ENCODE data around the gene CADM4.

DNA sequence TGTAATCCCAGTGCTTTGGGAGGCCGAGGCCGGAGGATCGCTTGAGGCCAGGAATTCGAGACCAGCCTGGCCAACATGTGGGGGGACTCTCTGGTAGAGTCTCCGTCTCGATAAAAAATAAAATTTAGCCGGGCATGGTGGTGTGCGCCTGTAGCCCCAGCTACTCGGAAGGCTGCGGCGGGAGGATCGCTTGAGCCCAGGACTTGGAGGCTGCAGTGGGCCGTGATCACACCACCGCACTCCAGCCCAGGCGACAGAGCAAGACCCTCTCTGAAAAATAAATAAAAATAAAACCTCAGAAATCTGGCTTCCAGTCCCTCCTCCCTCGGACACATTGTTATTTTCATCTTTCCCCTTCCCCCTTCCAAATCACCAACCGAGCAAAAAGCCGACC is 44.0 kb downstream of the CADM4 start:
- TF ChIP-seq NFIC (IDR thresholded peaks at IDR 0.05; ENCODE audit: borderline replicate concordance) (no peak), RFX5 (IDR thresholded peaks at IDR 0.05; ENCODE audit: low read length) (no peak; the same call in 1 of the 2 replicates), TEAD4 (IDR thresholded peaks at IDR 0.05; ENCODE audit: borderline replicate concordance, insufficient read depth) (no peak), FOXM1 (IDR thresholded peaks at IDR 0.05; ENCODE audit: low read depth) (no peak), JUND (IDR thresholded peaks at IDR 0.05) (no peak), SIN3A (IDR thresholded peaks at IDR 0.05; ENCODE audit: borderline replicate concordance, low read depth, low read length) (no peak)
- TF ChIP-seq, protein P1, sequence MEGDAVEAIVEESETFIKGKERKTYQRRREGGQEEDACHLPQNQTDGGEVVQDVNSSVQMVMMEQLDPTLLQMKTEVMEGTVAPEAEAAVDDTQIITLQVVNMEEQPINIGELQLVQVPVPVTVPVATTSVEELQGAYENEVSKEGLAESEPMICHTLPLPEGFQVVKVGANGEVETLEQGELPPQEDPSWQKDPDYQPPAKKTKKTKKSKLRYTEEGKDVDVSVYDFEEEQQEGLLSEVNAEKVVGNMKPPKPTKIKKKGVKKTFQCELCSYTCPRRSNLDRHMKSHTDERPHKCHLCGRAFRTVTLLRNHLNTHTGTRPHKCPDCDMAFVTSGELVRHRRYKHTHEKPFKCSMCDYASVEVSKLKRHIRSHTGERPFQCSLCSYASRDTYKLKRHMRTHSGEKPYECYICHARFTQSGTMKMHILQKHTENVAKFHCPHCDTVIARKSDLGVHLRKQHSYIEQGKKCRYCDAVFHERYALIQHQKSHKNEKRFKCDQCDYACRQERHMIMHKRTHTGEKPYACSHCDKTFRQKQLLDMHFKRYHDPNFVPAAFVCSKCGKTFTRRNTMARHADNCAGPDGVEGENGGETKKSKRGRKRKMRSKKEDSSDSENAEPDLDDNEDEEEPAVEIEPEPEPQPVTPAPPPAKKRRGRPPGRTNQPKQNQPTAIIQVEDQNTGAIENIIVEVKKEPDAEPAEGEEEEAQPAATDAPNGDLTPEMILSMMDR (IDR thresholded peaks at IDR 0.05): no peak
- TF ChIP-seq, protein P2, sequence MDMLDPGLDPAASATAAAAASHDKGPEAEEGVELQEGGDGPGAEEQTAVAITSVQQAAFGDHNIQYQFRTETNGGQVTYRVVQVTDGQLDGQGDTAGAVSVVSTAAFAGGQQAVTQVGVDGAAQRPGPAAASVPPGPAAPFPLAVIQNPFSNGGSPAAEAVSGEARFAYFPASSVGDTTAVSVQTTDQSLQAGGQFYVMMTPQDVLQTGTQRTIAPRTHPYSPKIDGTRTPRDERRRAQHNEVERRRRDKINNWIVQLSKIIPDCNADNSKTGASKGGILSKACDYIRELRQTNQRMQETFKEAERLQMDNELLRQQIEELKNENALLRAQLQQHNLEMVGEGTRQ (IDR thresholded peaks at IDR 0.05; ENCODE audit: borderline replicate concordance, low read depth, low read length): no peak
- TF ChIP-seq, protein P3, sequence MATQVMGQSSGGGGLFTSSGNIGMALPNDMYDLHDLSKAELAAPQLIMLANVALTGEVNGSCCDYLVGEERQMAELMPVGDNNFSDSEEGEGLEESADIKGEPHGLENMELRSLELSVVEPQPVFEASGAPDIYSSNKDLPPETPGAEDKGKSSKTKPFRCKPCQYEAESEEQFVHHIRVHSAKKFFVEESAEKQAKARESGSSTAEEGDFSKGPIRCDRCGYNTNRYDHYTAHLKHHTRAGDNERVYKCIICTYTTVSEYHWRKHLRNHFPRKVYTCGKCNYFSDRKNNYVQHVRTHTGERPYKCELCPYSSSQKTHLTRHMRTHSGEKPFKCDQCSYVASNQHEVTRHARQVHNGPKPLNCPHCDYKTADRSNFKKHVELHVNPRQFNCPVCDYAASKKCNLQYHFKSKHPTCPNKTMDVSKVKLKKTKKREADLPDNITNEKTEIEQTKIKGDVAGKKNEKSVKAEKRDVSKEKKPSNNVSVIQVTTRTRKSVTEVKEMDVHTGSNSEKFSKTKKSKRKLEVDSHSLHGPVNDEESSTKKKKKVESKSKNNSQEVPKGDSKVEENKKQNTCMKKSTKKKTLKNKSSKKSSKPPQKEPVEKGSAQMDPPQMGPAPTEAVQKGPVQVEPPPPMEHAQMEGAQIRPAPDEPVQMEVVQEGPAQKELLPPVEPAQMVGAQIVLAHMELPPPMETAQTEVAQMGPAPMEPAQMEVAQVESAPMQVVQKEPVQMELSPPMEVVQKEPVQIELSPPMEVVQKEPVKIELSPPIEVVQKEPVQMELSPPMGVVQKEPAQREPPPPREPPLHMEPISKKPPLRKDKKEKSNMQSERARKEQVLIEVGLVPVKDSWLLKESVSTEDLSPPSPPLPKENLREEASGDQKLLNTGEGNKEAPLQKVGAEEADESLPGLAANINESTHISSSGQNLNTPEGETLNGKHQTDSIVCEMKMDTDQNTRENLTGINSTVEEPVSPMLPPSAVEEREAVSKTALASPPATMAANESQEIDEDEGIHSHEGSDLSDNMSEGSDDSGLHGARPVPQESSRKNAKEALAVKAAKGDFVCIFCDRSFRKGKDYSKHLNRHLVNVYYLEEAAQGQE (IDR thresholded peaks at IDR 0.05; ENCODE audit: low read depth, low read length): no peak
